KMS-11 (cell line): ENCODE results near the gene CDH2.

Experiments
- H2AFZ ChIP-seq: fragments of 200-600 bp; sonication (generic); 2 replicates; pipeline ENCODE4 v1.6.1; 2016; ENCODE audit warnings: antibody characterized with exemption, mixed run types, low read depth
- H3K27ac ChIP-seq: fragments of 200-600 bp; sonication (generic); 2 replicates; pipeline ENCODE4 v1.6.1; 2016; ENCODE audit warnings: mild to moderate bottlenecking, mixed run types
- H3K27me3 ChIP-seq: fragments of 200-600 bp; sonication (generic); 2 replicates; pipeline ENCODE4 v1.6.1; 2017; ENCODE audit warnings: mild to moderate bottlenecking, low read depth, mixed run types, moderate library complexity; ENCODE audit not compliant: insufficient read depth
- H3K36me3 ChIP-seq: fragments of 200-600 bp; sonication (generic); 2 replicates; pipeline ENCODE4 v1.6.1; 2017; ENCODE audit warnings: mild to moderate bottlenecking, mixed run types; ENCODE audit not compliant: insufficient read depth
- H3K4me1 ChIP-seq: fragments of 200-600 bp; sonication (generic); 2 replicates; pipeline ENCODE4 v1.6.1; 2016; ENCODE audit warnings: mild to moderate bottlenecking, low read depth, mixed run types; ENCODE audit not compliant: poor library complexity, severe bottlenecking
- H3K4me2 ChIP-seq: fragments of 200-600 bp; sonication (generic); 2 replicates; pipeline ENCODE4 v1.7.0; 2016; ENCODE audit warnings: mild to moderate bottlenecking, mixed run types
- H3K4me3 ChIP-seq: fragments of 200-600 bp; sonication (generic); IDR thresholded peaks from 2 replicates; pipeline ENCODE4 v1.6.1; 2017; ENCODE audit warnings: low read depth, low read length, mixed read lengths; ENCODE audit not compliant: insufficient read depth
- H3K79me2 ChIP-seq: fragments of 200-600 bp; sonication (generic); 2 replicates; pipeline ENCODE4 v1.6.1; 2016; ENCODE audit warnings: low read depth, mixed run types; ENCODE audit not compliant: insufficient read depth
- H3K9ac ChIP-seq: fragments of 200-600 bp; sonication (generic); 2 replicates; pipeline ENCODE4 v1.6.1; 2016; ENCODE audit warnings: mild to moderate bottlenecking, mixed run types
- H4K20me1 ChIP-seq: fragments of 200-600 bp; sonication (generic); 2 replicates; pipeline ENCODE4 v1.6.1; 2016; ENCODE audit warnings: mild to moderate bottlenecking, mixed run types; ENCODE audit not compliant: insufficient read depth
- TF ChIP-seq, protein P1 (sequence below): fragments of 200-600 bp; sonication (generic); conservative IDR thresholded peaks from 2 replicates; pipeline ENCODE4 v1.6.1; 2017; ENCODE audit warnings: low read depth, mild to moderate bottlenecking, antibody characterized with exemption, low read length, moderate library complexity, mixed read lengths

The CDH2 gene

DNA sequence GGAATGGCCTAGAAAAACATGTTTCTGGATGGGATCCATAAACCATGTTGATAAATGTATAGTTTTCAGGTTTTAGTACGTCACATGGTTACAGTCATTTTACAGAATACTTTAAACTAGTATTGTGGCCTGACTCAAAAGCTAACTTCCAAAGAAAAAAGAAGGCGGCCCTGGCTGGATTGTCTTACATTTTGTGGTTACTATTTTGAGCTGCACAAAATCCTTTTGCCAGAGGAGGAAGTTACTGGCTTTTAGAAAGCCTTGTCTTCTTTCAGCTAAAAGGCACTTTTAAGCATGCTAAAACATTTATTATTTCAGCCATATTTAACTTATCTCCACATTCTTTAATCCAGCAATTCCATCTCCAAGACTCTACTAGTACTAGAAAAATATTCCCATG lies 227.9 kb downstream of the CDH2 start:
- H4K20me1 ChIP-seq, result no peaks in the 10 kb centered on the region
- H3K9ac ChIP-seq, result no peak overlapping the region
- TF ChIP-seq, protein P1, sequence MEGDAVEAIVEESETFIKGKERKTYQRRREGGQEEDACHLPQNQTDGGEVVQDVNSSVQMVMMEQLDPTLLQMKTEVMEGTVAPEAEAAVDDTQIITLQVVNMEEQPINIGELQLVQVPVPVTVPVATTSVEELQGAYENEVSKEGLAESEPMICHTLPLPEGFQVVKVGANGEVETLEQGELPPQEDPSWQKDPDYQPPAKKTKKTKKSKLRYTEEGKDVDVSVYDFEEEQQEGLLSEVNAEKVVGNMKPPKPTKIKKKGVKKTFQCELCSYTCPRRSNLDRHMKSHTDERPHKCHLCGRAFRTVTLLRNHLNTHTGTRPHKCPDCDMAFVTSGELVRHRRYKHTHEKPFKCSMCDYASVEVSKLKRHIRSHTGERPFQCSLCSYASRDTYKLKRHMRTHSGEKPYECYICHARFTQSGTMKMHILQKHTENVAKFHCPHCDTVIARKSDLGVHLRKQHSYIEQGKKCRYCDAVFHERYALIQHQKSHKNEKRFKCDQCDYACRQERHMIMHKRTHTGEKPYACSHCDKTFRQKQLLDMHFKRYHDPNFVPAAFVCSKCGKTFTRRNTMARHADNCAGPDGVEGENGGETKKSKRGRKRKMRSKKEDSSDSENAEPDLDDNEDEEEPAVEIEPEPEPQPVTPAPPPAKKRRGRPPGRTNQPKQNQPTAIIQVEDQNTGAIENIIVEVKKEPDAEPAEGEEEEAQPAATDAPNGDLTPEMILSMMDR, result no peak
- no peak overlapping the region for H2AFZ ChIP-seq
- H3K79me2 ChIP-seq, result no peaks in the 10 kb centered on the region
- no peak overlapping the region for H3K27ac ChIP-seq
- H3K36me3 ChIP-seq, result no peaks in the 10 kb centered on the region
- no peak overlapping the region for H3K4me2 ChIP-seq
- no peaks in the 10 kb centered on the region for H3K4me1 ChIP-seq
- no peak overlapping the region for H3K4me3 ChIP-seq
- no peaks in the 10 kb centered on the region for H3K27me3 ChIP-seq

DNA sequence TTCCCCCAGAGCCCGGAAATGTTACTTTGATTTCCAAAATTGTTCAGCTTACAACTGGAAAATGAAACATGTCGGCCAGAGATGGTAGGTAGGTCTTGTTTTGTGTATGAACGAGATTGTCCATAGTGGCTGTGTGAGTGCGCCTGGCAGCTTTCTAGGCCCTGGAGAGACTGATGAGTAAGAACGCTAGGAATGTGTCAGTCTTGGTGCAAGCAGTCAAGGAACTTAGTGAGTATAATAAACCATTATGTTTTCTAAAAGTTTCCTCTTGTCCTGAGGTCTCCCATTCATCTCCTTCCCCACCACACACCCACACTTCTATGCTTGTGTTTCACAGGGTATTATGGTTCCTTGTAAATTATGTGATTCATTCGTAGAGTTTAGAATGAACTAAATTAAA lies 234.2 kb downstream of the CDH2 start:
- Histone ChIP-seq H3K4me3 (no peak overlapping the region), H3K9ac (no peak overlapping the region), H3K4me1 (no peaks in the 10 kb centered on the region), H3K79me2 (no peaks in the 10 kb centered on the region), H3K4me2 (no peak overlapping the region), H3K27me3 (no peaks in the 10 kb centered on the region), H3K27ac (no peak overlapping the region), H3K36me3 (no peaks in the 10 kb centered on the region), H4K20me1 (no peaks in the 10 kb centered on the region), H2AFZ (no peak overlapping the region)
- TF ChIP-seq, protein P1, result no peak

- TF ChIP-seq, protein P1, result no peak
- no peak overlapping the region for H3K27ac ChIP-seq
- H3K27me3 ChIP-seq, result no peaks in the 10 kb centered on the region
These were observed 245.4 kb downstream of the CDH2 start for GRCh38 chr18:27931535-27931934.

GRCh38 chr18:27922780-27923179 lies 254.2 kb downstream of the CDH2 start:
- no peaks in the 10 kb centered on the region for H3K36me3 ChIP-seq
- no peak overlapping the region for H2AFZ ChIP-seq
- no peaks in the 10 kb centered on the region for H3K27me3 ChIP-seq
- H4K20me1 ChIP-seq, result no peaks in the 10 kb centered on the region
- H3K4me2 ChIP-seq, result no peak overlapping the region
- no peak overlapping the region for H3K27ac ChIP-seq
- no peak overlapping the region for H3K4me3 ChIP-seq
- TF ChIP-seq, protein P1, result no peak
- no peaks in the 10 kb centered on the region for H3K79me2 ChIP-seq
- H3K4me1 ChIP-seq, result no peaks in the 10 kb centered on the region
- no peak overlapping the region for H3K9ac ChIP-seq

More at GRCh38 chr18:27931535-27931934, 245.4 kb downstream of the CDH2 start:
- no peak overlapping the region for H2AFZ ChIP-seq
- H3K4me3 ChIP-seq, result no peak overlapping the region
- H3K4me2 ChIP-seq, result no peak overlapping the region
- no peaks in the 10 kb centered on the region for H3K79me2 ChIP-seq
- H3K36me3 ChIP-seq, result no peaks in the 10 kb centered on the region
- no peaks in the 10 kb centered on the region for H4K20me1 ChIP-seq
- H3K4me1 ChIP-seq, result no peaks in the 10 kb centered on the region
- H3K9ac ChIP-seq, result no peak overlapping the region
